SH-SY5Y (cell line): ENCODE results near the gene ILKAP.

ENCODE experiments used
- GATA2 ChIP-seq: IDR thresholded peaks from 2 replicates; pipeline ENCODE4 v1.6.1; 2011; ENCODE audit warnings: mild to moderate bottlenecking, low read depth, low read length
- GATA3 ChIP-seq: IDR thresholded peaks from 2 replicates; pipeline ENCODE4 v1.6.1; 2011; ENCODE audit warnings: low read depth, mild to moderate bottlenecking, low read length, moderate library complexity

DNA sequence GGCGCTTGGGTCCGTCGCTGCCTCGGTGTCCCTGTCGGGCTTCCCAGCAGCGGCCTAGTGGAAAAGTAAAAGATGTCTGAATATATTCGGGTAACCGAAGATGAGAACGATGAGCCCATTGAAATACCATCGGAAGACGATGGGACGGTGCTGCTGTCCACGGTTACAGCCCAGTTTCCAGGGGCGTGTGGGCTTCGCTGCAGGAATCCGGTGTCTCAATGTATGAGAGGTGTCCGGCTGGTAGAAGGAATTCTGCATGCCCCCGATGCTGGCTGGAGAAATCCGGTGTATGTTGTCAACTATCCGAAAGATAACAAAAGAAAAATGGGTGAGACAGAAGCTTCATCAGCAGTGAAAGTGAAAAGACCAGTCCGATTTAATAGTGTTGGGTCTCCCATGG is 28.3 kb upstream of the ILKAP start:
- TF ChIP-seq GATA3: no peak
- TF ChIP-seq GATA2: no peak
